Choroid plexus epithelial cell (primary cell): ENCODE data around the gene PRAMEF11.
"Not testable (repeated sequence)": the region's sequence is repeated elsewhere in the genome, so short reads cannot be mapped to it uniquely, and the experiment has no call there.

Source experiments
- DNase-seq: peaks from one replicate; pipeline ENCODE4 v3.0.0-alpha.2; 2010; ENCODE audit warnings: low read depth
- H3K4me3 ChIP-seq: 2 replicates; pipeline ENCODE4 v1.5.1; 2011; ENCODE audit warnings: low read depth, mild to moderate bottlenecking, control low read depth, low read length, moderate library complexity
- TF ChIP-seq, protein P1 (sequence below): conservative IDR thresholded peaks from 2 replicates; pipeline ENCODE4 v1.5.1; 2011; ENCODE audit warnings: low read depth, mild to moderate bottlenecking, control low read depth, inconsistent platforms, low read length, moderate library complexity

PRAMEF11 gene

DNA sequence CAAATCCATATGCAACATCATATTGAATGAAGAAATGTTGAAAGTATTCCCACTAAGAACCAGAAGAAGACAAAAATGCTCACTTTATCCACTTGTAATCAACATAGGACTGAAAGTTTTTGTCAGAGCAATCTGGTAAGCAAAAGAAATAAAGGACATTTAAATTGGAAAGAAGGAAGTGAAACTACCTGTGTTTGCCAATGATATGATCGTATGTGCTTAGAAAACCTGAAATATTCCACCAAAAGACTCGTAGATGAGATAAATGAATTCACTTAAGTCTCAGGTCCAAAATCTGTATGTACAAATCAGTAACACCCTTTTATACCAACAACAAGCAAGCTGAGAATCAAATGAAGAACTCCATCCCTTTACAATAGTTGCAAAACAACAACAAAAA is 31.5 kb downstream of the PRAMEF11 start:
- no peak overlapping the region for H3K4me3 ChIP-seq
- TF ChIP-seq, protein P1, sequence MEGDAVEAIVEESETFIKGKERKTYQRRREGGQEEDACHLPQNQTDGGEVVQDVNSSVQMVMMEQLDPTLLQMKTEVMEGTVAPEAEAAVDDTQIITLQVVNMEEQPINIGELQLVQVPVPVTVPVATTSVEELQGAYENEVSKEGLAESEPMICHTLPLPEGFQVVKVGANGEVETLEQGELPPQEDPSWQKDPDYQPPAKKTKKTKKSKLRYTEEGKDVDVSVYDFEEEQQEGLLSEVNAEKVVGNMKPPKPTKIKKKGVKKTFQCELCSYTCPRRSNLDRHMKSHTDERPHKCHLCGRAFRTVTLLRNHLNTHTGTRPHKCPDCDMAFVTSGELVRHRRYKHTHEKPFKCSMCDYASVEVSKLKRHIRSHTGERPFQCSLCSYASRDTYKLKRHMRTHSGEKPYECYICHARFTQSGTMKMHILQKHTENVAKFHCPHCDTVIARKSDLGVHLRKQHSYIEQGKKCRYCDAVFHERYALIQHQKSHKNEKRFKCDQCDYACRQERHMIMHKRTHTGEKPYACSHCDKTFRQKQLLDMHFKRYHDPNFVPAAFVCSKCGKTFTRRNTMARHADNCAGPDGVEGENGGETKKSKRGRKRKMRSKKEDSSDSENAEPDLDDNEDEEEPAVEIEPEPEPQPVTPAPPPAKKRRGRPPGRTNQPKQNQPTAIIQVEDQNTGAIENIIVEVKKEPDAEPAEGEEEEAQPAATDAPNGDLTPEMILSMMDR, result no peak
- DNase-seq, result no peak

- DNase-seq, result no peak
- TF ChIP-seq, protein P1, result no peak
- no peak overlapping the region for H3K4me3 ChIP-seq
Measured at GRCh38 chr1:12798911-12799310, 32.3 kb downstream of the PRAMEF11 start.

GRCh38 chr1:12791097-12791496 is 40.1 kb downstream of the PRAMEF11 start, which contains the start of gene PRAMEF1:
Gene PRAMEF1, plus strand, starts transcription at chr1:12791397. Its CDS starts 1,831 bp downstream, at chr1:12793228.
- not testable (repeated sequence) for H3K4me3 ChIP-seq

DNA sequence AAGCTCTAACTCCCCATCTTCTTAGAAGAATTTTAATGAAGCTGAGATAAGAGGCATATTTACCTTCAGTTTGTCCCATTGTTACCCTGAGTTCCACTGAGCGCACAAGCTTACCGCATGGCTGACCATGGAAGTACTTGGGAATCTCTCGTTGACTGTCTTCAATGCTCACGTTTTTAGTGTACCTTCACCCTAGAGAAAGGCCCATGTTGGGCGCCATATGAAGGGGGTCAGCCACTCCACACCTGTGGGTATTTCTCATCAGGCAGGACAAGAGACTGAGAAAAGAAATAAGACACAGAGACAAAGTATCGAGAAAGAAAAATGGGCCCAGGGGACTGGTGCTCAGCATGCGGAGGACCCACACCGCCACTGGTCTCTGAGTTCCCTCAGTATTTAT is 46.5 kb downstream of the PRAMEF11 start:
- H3K4me3 ChIP-seq, result not testable (repeated sequence)
- peak; percentile 2 for DNase-seq

More at GRCh38 chr1:12791097-12791496, 40.1 kb downstream of the PRAMEF11 start, which contains the start of gene PRAMEF1:
- DNase-seq, result not testable (repeated sequence)

DNA sequence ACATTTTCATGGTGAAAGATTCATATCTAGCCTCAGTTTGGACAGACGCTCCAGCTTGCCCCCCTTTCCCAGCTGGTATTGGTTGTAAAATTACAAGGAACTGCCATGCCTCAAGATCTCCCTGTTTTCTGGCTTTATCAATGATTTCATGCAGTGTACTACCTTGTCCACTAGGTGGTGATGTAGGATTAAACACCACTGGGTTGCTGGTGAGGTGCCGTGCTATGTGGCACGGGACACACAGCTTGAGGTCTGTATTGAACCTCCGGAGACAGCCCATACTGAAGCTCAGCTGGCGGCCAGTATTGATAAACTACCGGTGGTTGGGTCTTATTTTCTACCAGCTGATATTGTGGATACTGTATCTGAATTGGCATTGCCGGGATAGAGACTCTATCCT is 47.4 kb downstream of the PRAMEF11 start:
- DNase-seq, H3K4me3 ChIP-seq: not testable (repeated sequence)

DNA sequence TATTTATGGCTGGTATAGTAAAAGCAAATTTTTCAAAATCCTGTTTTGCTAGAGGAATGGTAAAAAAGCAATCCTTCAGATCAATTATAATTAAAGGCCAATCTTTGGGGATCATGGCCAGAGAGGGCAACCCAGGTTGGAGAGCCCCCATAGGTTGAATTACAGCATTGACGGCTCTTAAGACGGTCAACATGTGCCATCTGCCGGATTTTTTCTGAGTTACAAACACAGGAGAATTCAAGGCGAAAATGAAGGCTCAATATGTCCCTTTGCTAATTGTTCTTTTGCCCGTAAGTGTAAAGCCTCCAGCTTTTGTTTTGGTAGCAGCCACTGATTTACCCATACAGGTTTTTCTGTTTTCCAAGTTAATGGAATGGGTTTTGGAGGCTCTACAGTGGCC is 49.7 kb downstream of the PRAMEF11 start:
- H3K4me3 ChIP-seq, DNase-seq: not testable (repeated sequence)

GRCh38 chr1:12778907-12779306 is 52.3 kb downstream of the PRAMEF11 start:
- no peak overlapping the region for H3K4me3 ChIP-seq
- DNase-seq, result no peak

DNA sequence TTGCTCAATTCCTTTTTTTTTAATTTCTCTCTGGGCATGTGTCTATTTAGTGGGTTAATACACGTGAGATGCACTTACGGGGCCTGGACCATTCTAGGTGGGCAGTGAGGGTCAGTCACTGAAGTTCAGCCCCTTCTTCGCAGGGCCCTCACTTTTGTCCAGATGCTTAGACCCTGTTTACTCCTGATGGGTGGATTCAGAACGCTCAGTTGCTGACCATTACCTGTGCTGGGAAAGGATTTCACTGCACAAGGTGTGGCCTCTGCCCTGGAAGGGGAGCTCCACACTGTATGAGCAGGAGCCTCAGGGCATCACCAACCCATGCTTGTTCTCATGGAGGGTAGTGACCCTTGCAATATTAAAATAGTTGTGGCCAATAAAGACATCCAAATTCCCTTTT is 53.1 kb downstream of the PRAMEF11 start:
- H3K4me3 ChIP-seq, result no peak overlapping the region
- TF ChIP-seq, protein P1, result no peak
- no peak for DNase-seq

More at GRCh38 chr1:12778907-12779306, 52.3 kb downstream of the PRAMEF11 start:
- TF ChIP-seq, protein P1, result no peak

GRCh38 chr1:12776801-12777557 is 54.2 kb downstream of the PRAMEF11 start:
- no peak overlapping the region for H3K4me3 ChIP-seq
- DNase-seq, result no peak
- TF ChIP-seq, protein P1, result no peak
